NT2/D1 (cell line): ENCODE data around the gene TTC3.

Source experiments
- SUZ12 ChIP-seq: IDR thresholded peaks from 2 replicates; pipeline ENCODE4 v1.6.1; 2011; ENCODE audit not compliant: insufficient read length, insufficient read depth; ENCODE audit errors: extremely low read depth
- YY1 ChIP-seq: IDR thresholded peaks from 2 replicates; pipeline ENCODE4 v1.6.1; 2011; ENCODE audit not compliant: insufficient read length, insufficient read depth
- ZNF274 ChIP-seq: IDR thresholded peaks from 2 replicates; pipeline ENCODE4 v1.6.1; 2011; ENCODE audit warnings: mild to moderate bottlenecking, low read depth, low read length

- no peak for TF ChIP-seq SUZ12
- no peak for TF ChIP-seq ZNF274
- no peak for TF ChIP-seq YY1
Observed at GRCh38 chr21:37244501-37245095, 171.5 kb downstream of the TTC3 start.
